Measurements from ENCODE around the gene UGT1A5.
"Not testable (repeated sequence)": the region's sequence is repeated elsewhere in the genome, so short reads cannot be mapped to it uniquely, and the experiment has no call there.

Gene UGT1A5

GRCh38 chr2:233699424-233700027 is 13.2 kb upstream of the UGT1A5 start:
- Histone ChIP-seq H3K27ac (ENCODE audit: extremely low read depth, low read depth, low read length) (no peak overlapping the region), H3K36me3 (ENCODE audit: control insufficient read depth in 2 of 2, insufficient read depth in 1 of 2, low read length in 2 of 2) (no peaks in the 10 kb centered on the region), H3K9me3 (ENCODE audit: control insufficient read depth, insufficient read depth, low read depth, low read length) (no peaks in the 10 kb centered on the region), H3K4me3 (ENCODE audit: low read depth, low read length) (no peak overlapping the region), H3K4me1 (ENCODE audit: control insufficient read depth, insufficient read depth, low read length) (0 out of 2 replicates have a peak, but pooled peaks cover 2% of the 10 kb centered on the region)
- ChIA-PET POLR2A (no interaction called here), CTCF (interaction anchor here (1.2 kb wide), 1 partner anchor 12 kb away, joined by 5 read pairs; no protein-coding TSS in a partner anchor)
- TF ChIP-seq ZNF596 (tag by site-specific recombination; IDR thresholded peaks at IDR 0.05): no peak
- TF ChIP-seq KLF17 (tag by site-specific recombination; IDR thresholded peaks at IDR 0.05): no peak
- no peak for TF ChIP-seq ZNF292 (tag by site-specific recombination; IDR thresholded peaks at IDR 0.05; ENCODE audit: borderline replicate concordance, low read depth)
- TF ChIP-seq TRIM28 (IDR thresholded peaks at IDR 0.05; ENCODE audit: borderline replicate concordance, low read length): no peak

- CTCF ChIA-PET: interaction anchor here (1.2 kb wide), 1 partner anchor 11 kb away, joined by 5 read pairs; no protein-coding TSS in a partner anchor
- no peak overlapping the region for H3K4me3 ChIP-seq (ENCODE audit: low read depth, low read length)
- TF ChIP-seq ZNF404 (tag by site-specific recombination; IDR thresholded peaks at IDR 0.05) (no peak), BCL6B (tag by site-specific recombination; IDR thresholded peaks at IDR 0.05) (peak; percentile 35; the same call in 1 of the 2 replicates), ZNF398 (tag by site-specific recombination; IDR thresholded peaks at IDR 0.05) (no peak), EGR2 (tag by site-specific recombination; IDR thresholded peaks at IDR 0.05; ENCODE audit: low read depth) (no peak), ZFP3 (tag by site-specific recombination; IDR thresholded peaks at IDR 0.05; ENCODE audit: low read depth) (no peak), FEZF1 (tag by site-specific recombination; IDR thresholded peaks at IDR 0.05) (peak; percentile 45; the same call in 1 of the 2 replicates), HOXD13 (CRISPR knock-in tag; IDR thresholded peaks at IDR 0.05; ENCODE audit: borderline replicate concordance) (peak; percentile 17; the same call in 1 of the 2 replicates)
- H3K36me3 ChIP-seq (ENCODE audit: control insufficient read depth in 2 of 2, insufficient read depth in 1 of 2, low read length in 2 of 2): no peaks in the 10 kb centered on the region
- H3K9me3 ChIP-seq (ENCODE audit: control insufficient read depth, insufficient read depth, low read depth, low read length): no peaks in the 10 kb centered on the region
- POLR2A ChIA-PET: no interaction called here
- H3K27ac ChIP-seq (ENCODE audit: extremely low read depth, low read depth, low read length): no peak overlapping the region
- H3K4me1 ChIP-seq (ENCODE audit: control insufficient read depth, insufficient read depth, low read length): 0 out of 2 replicates have a peak, but pooled peaks cover 2% of the 10 kb centered on the region
Measured at GRCh38 chr2:233700028-233700635, 12.6 kb upstream of the UGT1A5 start.

- H3K9me3 ChIP-seq (ENCODE audit: control insufficient read depth, insufficient read depth, low read depth, low read length); H3K27ac ChIP-seq (ENCODE audit: extremely low read depth, low read depth, low read length); H3K4me3 ChIP-seq (ENCODE audit: low read depth, low read length); CTCF ChIA-PET; H3K36me3 ChIP-seq (ENCODE audit: control insufficient read depth in 2 of 2, insufficient read depth in 1 of 2, low read length in 2 of 2); POLR2A ChIA-PET; H3K4me1 ChIP-seq (ENCODE audit: control insufficient read depth, insufficient read depth, low read length): not testable (repeated sequence)
Measured at GRCh38 chr2:233700842-233701241, 11.9 kb upstream of the UGT1A5 start.

- no peak overlapping the region for H3K27ac ChIP-seq (ENCODE audit: extremely low read depth, low read depth, low read length)
- 0 out of 2 replicates have a peak, but pooled peaks cover 2% of the 10 kb centered on the region for H3K4me1 ChIP-seq (ENCODE audit: control insufficient read depth, insufficient read depth, low read length)
- CTCF ChIA-PET: interaction anchor here (0.6 kb wide), 1 partner anchor 110 kb away, joined by 3 read pairs; no protein-coding TSS in a partner anchor
- H3K4me3 ChIP-seq (ENCODE audit: low read depth, low read length): no peak overlapping the region
- POLR2A ChIA-PET: no interaction called here
- H3K9me3 ChIP-seq (ENCODE audit: control insufficient read depth, insufficient read depth, low read depth, low read length): no peaks in the 10 kb centered on the region
- no peaks in the 10 kb centered on the region for H3K36me3 ChIP-seq (ENCODE audit: control insufficient read depth in 2 of 2, insufficient read depth in 1 of 2, low read length in 2 of 2)
- TF ChIP-seq ZNF664 (tag by site-specific recombination; IDR thresholded peaks at IDR 0.05) (no peak), TSHZ1 (tag by site-specific recombination; IDR thresholded peaks at IDR 0.05; ENCODE audit: borderline replicate concordance) (no peak), MYNN (tag by site-specific recombination; IDR thresholded peaks at IDR 0.05; ENCODE audit: borderline replicate concordance) (no peak), ZSCAN23 (tag by site-specific recombination; IDR thresholded peaks at IDR 0.05) (no peak), ZBTB10 (tag by site-specific recombination; IDR thresholded peaks at IDR 0.05) (no peak)
Measured at GRCh38 chr2:233702238-233702637, 10.5 kb upstream of the UGT1A5 start.

Measured in HEK293 (cell line).